SJCRH30 (cell line): ENCODE measurements around the gene TRABD2B. TPM values are rescaled to one million over a fixed set of nuclear protein-coding genes. Genes with fewer than 3 reads are reported as not detected.

Experiments
- DNase-seq, 2 experiments: peaks; one replicate each; pipeline ENCODE4 v3.0.0-alpha.2; 2015 to 2020
- H3K27ac ChIP-seq: fragments of 250-450 bp; sonication (Bioruptor Pico); 2 replicates; pipeline ENCODE4 v1.5.1; 2020; ENCODE audit warnings: mild to moderate bottlenecking, moderate library complexity
- H3K27me3 ChIP-seq: fragments of 250-450 bp; sonication (Bioruptor Pico); 2 replicates; pipeline ENCODE4 v1.5.1; 2020; ENCODE audit warnings: mild to moderate bottlenecking, moderate library complexity
- H3K36me3 ChIP-seq: fragments of 250-450 bp; sonication (Bioruptor Pico); 2 replicates; pipeline ENCODE4 v1.5.1; 2020; ENCODE audit warnings: mild to moderate bottlenecking, moderate library complexity
- H3K4me1 ChIP-seq: fragments of 250-450 bp; sonication (Bioruptor Pico); 2 replicates; pipeline ENCODE4 v1.5.1; 2020; ENCODE audit warnings: mild to moderate bottlenecking, moderate library complexity
- H3K4me3 ChIP-seq: fragments of 250-450 bp; sonication (Bioruptor Pico); 2 replicates; pipeline ENCODE4 v1.5.1; 2020; ENCODE audit warnings: mild to moderate bottlenecking, moderate library complexity
- H3K9me3 ChIP-seq: fragments of 250-450 bp; sonication (Bioruptor Pico); replicated peaks from 2 replicates; pipeline ENCODE4 v1.5.1; 2020; ENCODE audit warnings: mild to moderate bottlenecking, moderate library complexity
- total RNA-seq: library from RNA; depleted of rRNA; stranded (reverse); fragments of >200 nt; shearing (Covaris generic); gene quantifications from 2 replicates; pipeline ENCODE4 v1.2.3, GENCODE V29; 2014

Gene TRABD2B
- total RNA-seq, 1 experiment from 2014 or later = 1.1 TPM

DNA sequence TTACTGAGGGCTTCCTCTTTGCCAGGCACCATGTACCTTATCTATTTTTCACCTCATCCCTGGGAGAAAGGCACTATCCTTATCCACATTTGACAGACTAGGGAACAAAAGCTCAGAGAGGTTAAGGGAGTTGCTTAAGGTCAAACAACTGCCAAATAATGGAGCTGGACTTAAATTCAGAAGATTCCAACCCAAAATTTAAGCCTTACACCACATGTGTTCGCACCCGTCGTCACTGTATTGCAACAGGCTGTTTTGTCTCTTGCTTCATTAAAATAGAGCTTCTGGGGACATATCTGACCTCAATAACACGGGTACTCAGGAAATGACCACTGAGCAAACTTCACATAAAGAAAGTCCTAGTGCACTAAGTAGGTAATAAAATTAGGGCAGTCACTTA lies 62.0 kb downstream of the TRABD2B start:
- Histone ChIP-seq H3K4me1 (peaks cover 4% of the 10 kb centered on the region; the same call in 1 of the 2 replicates), H3K27me3 (no peaks in the 10 kb centered on the region), H3K4me3 (no peak overlapping the region), H3K36me3 (no peaks in the 10 kb centered on the region), H3K27ac (no peak overlapping the region), H3K9me3 (no peaks in the 10 kb centered on the region; the same call in 1 of the 2 replicates)
- DNase-seq = no peak

DNA sequence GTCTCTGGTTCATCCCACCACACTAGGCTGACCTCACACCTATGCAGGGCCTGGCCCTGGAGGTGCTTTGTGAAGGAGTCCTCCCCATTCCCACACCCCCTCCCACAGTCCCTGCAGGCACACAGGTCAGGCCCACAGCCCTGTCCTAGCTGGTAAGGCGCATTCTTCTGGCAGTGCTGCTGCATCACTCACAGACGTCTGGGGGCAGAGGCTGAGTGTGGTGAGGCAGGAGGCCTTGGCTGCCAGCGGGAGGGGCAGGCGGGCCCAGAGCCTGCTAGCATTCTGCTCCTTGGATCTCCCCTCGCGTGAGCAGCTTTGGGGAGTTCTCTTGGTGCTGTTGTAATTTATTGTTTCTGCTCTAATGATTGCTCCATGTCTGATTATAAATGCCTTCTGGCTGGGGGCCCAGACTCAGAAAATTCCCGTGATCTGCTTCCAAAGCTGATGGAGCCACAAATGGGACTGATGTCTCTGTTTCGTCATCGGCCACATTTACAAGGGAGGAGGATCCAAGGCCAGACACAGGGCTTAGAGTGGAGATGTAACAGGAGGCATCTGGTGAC lies 62.9 kb downstream of the TRABD2B start:
- Histone ChIP-seq H3K27ac (no peak overlapping the region), H3K4me1 (peaks cover 4% of the 10 kb centered on the region; the same call in 1 of the 2 replicates), H3K9me3 (no peaks in the 10 kb centered on the region; the same call in 1 of the 2 replicates), H3K36me3 (no peaks in the 10 kb centered on the region), H3K27me3 (no peaks in the 10 kb centered on the region), H3K4me3 (no peak overlapping the region)
- no peak for DNase-seq

DNA sequence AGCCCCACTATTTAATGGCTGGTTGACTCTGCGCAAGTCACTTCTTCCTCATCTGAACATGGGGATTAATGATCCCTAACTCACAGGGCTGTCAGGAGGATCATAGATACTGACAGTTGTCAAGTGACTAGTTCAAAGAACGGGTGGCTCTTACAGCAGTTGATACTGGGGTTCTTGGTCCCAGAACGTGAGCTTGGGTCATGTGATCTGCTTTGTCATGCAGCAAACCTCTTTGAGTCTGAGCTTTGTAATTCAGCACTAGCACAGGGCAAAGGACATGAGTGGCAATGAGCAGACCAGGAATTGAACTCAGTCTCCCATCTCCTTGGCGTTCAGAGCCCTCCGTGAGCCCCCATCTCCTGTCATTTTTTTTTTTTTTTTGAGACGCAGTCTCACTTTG lies 64.4 kb downstream of the TRABD2B start:
- H3K4me1 ChIP-seq = peaks cover 4% of the 10 kb centered on the region; the same call in 1 of the 2 replicates
- H3K36me3 ChIP-seq = no peaks in the 10 kb centered on the region
- no peaks in the 10 kb centered on the region for H3K27me3 ChIP-seq
- H3K9me3 ChIP-seq = no peaks in the 10 kb centered on the region; the same call in 1 of the 2 replicates
- no peak overlapping the region for H3K4me3 ChIP-seq
- H3K27ac ChIP-seq = no peak overlapping the region
- no peak for DNase-seq

DNA sequence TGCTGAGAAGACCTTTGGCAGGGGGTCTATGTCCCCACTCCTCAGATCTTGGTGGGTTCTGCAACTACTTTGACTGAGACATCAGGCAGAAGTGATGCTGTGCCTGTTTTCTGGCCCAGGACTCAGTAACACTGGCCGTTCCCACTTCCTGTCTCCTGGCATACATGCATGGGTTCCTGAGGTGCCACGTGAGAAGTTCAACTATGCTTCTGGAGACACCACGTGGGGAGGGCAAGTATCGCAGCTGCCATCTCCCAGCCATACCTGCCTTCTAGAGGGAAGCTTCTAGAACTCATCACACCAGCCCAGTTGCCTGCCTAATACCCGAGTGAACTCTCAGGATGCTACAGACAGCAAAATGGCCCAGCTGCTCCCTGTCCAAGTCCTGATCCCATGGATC lies 65.8 kb downstream of the TRABD2B start:
- Histone ChIP-seq H3K27me3 (no peaks in the 10 kb centered on the region), H3K4me1 (peaks cover 4% of the 10 kb centered on the region; the same call in 1 of the 2 replicates), H3K9me3 (no peaks in the 10 kb centered on the region; the same call in 1 of the 2 replicates), H3K4me3 (no peak overlapping the region), H3K27ac (no peak overlapping the region), H3K36me3 (no peaks in the 10 kb centered on the region)
- DNase-seq = peak; percentile 33 to 53

DNA sequence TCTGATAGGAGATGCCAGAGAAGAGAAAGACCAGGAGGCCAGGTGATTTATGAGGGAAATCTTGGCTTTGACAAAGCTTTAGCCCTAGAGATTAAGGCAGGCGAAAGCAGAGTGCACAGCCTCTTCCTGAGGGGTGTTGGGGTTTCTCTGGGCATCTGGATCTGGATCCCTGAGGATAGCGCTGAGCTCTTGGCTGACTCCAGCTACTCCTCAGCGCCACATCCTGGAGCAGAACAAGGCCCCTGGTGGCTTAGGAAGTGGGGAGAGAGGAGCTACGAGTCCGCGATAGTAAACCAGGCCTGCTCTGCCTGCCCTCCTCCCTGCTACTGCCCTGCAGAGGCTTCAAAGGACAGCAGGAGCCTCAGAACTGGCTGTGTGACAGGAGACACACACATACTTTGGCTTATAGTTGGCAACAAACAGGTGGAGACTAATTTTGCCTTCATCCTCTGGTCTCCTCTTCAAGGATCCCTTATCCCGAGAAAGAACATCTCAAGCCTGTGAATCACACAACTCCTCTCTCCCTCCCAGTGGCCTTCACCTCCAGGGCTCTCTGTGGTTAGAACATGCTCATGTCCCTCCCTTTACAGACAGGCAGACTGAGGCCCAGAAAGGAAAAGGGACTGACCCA lies 66.9 kb downstream of the TRABD2B start:
- no peak for DNase-seq
- peaks cover 4% of the 10 kb centered on the region; the same call in 1 of the 2 replicates for H3K4me1 ChIP-seq
- no peak overlapping the region for H3K4me3 ChIP-seq
- H3K27me3 ChIP-seq = no peaks in the 10 kb centered on the region
- H3K36me3 ChIP-seq = no peaks in the 10 kb centered on the region
- no peak overlapping the region for H3K27ac ChIP-seq
- no peaks in the 10 kb centered on the region; the same call in 1 of the 2 replicates for H3K9me3 ChIP-seq

DNA sequence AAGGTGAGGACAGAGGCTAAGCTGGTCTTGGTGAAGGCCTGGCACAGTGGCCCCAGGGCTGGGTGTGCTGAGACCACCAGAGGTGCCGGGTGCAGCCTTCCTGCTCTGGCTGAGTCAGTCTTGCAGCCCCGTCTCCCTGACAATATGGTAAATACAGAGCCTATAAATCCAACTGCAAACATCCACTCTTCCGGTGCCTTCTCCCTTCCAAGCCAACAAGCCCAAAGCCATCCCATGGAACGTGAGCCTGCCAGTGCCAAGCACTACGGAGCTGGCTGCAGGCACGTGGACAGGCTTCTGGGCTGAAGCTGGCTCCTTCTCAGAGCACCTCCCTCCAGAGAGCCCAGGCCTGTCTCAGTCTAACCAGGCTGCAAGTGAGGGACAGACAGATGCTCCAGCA lies 70.0 kb downstream of the TRABD2B start:
- peaks cover 9% of the 10 kb centered on the region; the same call in 1 of the 2 replicates for H3K4me1 ChIP-seq
- no peak overlapping the region for H3K27ac ChIP-seq
- no peak overlapping the region for H3K4me3 ChIP-seq
- no peak for DNase-seq
- H3K36me3 ChIP-seq = no peaks in the 10 kb centered on the region
- no peaks in the 10 kb centered on the region; the same call in 1 of the 2 replicates for H3K9me3 ChIP-seq
- H3K27me3 ChIP-seq = no peaks in the 10 kb centered on the region

DNA sequence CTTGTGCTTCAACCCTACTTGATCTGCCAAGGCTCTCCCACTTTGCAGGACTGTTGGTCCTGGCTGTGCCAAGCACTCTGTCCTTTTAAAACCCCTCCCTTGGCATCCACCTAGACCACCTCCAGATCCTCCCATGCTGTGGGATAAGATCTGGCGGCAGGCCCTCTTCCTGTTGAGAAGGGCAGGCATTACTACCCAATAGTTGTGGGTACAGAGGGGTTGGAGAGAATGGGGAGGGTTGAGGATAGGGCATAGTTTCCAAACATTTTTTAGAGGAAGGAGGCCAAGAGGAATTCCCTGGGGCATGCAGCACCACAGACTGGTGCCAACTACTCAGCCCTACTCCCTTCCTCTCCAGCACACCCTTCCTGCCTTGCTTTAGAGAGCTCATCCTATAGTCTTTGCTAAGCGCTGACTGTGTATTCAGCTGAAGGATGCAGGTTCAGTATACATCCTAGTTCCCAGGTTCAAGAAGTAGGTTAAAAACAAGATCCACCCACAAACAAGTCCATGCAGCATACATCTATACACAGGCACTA lies 70.7 kb downstream of the TRABD2B start:
- H3K27me3 ChIP-seq = no peaks in the 10 kb centered on the region
- no peak overlapping the region for H3K27ac ChIP-seq
- no peak for DNase-seq
- no peaks in the 10 kb centered on the region for H3K9me3 ChIP-seq
- no peak overlapping the region for H3K4me3 ChIP-seq
- no peaks in the 10 kb centered on the region for H3K36me3 ChIP-seq
- peaks cover 5% of the 10 kb centered on the region; the same call in 1 of the 2 replicates for H3K4me1 ChIP-seq

DNA sequence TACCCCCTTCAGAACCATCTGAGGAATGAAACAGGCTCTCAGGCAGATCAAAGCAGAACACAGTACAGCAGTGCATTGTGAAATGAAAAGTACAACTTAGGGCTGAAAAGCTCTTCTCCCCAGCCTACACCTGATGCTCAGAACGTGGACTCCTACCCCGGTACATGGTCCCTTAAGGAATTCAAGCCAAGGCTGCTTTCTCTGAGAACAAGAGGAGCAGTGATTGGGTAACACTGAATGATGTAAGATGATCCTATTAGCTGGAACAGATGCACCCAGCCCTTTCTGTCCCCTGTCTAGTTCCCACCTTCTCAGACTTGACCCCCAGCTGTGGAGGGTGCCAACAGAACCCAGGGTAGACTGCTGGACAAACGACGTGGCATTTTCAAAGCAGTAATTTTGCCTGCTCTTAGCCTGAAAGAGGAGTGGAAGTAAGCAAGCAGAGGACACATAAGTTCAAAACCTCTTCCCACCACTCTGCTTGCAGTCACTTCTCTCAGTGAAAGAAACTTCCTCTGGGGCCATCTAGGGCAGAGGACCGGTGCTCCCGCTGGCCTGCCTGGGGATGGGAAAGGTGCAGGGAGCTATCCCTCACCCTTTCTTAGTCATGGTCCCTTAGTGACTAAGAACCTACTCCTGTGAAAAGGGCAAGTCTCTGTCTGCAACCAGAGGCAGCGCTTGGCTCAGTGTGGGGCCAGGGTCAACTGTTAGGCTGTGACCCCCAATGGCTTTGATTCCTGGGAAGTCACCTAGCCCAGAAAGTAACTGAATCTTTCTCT lies 72.7 kb downstream of the TRABD2B start:
- peak in 1 of 2 experiments; percentile 57 for DNase-seq
- Histone ChIP-seq H3K36me3 (no peaks in the 10 kb centered on the region), H3K9me3 (no peaks in the 10 kb centered on the region), H3K27ac (no peak overlapping the region), H3K27me3 (no peaks in the 10 kb centered on the region), H3K4me1 (peaks cover 5% of the 10 kb centered on the region; the same call in 1 of the 2 replicates), H3K4me3 (no peak overlapping the region)

DNA sequence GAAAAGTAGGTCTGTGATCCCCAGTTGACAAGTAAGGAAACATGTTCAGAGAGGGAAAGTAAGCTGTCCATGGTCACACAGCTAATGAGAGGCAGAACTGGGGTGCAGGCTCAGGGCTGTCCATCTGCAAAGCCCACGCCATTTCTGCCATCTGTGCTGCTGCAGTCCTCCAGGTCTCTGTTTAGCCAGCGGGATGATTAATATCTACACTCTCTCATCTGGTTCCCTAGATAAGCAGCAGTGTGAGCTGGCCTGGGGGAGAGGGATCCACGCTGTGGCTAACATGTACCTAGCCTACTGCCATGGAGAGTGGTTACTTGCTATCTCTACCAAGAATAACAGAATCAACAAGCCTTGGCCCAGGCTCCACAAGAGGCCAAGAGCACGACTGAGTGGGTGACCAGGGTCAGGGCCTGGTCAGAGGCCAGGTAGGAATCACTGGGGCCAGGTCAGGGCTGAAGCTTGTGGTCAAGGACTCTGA lies 75.2 kb downstream of the TRABD2B start:
- Histone ChIP-seq H3K9me3 (no peaks in the 10 kb centered on the region), H3K4me3 (no peak overlapping the region), H3K27me3 (no peaks in the 10 kb centered on the region), H3K27ac (no peak overlapping the region), H3K4me1 (peaks cover 10% of the 10 kb centered on the region; the same call in 1 of the 2 replicates), H3K36me3 (no peaks in the 10 kb centered on the region)
- DNase-seq = no peak

DNA sequence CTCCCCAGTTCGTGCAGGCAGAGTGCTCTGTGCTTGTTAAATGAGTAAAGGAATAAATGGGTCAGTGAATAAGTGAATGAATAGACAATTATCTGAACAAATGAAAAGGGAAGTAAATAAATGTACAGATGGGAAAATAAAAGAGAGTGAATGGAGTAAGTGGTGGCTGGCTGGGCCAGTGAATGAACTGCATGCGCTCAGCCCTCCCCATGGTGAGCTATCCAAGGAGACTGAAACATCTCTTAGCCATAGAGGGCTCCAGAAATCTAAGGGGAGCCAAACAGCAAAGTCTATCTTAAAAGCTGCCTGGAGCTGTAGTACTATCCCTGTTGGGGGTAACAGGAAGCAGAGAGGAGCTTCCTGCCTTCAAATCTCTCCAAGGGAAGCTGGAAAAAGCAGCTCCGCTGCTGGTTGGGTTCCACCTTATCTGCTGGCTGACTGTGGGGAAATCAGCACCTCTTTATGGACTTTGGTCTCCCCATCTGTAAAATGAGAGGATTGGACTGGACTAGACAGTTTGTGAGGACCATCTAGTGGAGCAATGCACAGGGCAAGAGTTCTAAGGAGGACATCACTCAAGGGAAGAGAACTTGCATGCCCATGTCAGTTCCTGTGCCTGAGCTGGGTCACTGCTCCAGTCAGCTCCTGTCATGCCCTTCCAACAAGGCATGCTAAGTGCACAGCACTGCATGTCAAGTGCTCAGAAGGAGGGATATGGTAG lies 77.9 kb downstream of the TRABD2B start:
- Histone ChIP-seq H3K36me3 (no peaks in the 10 kb centered on the region), H3K27me3 (no peaks in the 10 kb centered on the region), H3K27ac (no peak overlapping the region), H3K4me3 (no peak overlapping the region), H3K9me3 (no peaks in the 10 kb centered on the region), H3K4me1 (peaks cover 15% of the 10 kb centered on the region; the same call in 1 of the 2 replicates)
- DNase-seq = no peak

DNA sequence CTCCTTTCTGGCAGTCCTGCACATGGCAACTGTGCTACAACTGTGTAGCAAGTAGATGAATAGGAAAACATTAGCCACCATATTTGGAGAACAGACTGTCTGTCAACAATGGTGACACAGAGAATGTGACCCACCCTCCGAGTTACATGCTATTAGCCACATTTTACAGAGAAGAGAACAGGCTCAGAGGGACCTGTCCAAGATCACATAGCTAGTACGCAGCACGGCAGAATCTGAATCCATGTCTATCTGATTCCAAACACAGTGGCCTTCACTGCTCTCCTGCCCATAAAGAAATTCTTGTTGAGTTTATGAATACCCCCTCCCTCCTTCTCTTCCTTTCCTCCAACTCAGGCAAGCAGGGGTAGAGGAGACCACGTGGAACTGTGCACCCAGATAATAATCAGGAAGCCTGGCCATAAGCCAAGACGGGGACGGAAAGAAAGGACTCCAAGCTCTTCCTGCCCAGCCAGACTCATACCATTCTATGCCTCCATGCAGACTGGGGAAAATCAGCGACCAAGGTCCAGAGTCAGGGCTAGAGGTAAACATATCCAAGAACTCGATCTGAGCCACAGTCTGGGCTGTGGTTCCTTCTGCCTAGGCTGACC lies 78.8 kb downstream of the TRABD2B start:
- Histone ChIP-seq H3K4me3 (no peak overlapping the region), H3K27me3 (no peaks in the 10 kb centered on the region), H3K36me3 (no peaks in the 10 kb centered on the region), H3K9me3 (no peaks in the 10 kb centered on the region), H3K27ac (no peak overlapping the region), H3K4me1 (peaks cover 12% of the 10 kb centered on the region; the same call in 1 of the 2 replicates)
- DNase-seq = peak in 1 of 2 experiments; percentile 46

DNA sequence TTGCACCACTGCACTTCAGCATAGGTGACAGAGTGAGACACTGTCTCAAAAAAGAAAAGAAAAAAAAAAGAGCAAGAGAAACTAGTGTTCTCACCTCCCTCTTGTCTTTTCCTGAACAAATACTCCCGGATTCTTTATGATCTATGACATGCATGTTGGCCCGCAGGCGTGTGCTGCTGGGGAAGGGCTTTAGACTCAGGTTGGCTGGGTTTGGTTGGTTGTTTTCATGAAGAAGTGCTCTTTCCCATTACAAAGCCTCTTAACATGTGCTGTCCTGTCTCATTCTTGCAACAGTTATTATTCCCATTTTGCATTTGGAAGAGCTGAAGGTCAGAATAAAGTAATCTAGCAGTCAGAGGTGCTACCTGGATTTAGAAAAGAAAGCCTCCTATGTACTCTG lies 79.5 kb downstream of the TRABD2B start:
- no peak overlapping the region for H3K27ac ChIP-seq
- H3K4me1 ChIP-seq = peaks cover 12% of the 10 kb centered on the region; the same call in 1 of the 2 replicates
- no peaks in the 10 kb centered on the region for H3K9me3 ChIP-seq
- H3K27me3 ChIP-seq = no peaks in the 10 kb centered on the region
- H3K4me3 ChIP-seq = no peak overlapping the region
- no peak for DNase-seq
- H3K36me3 ChIP-seq = no peaks in the 10 kb centered on the region

DNA sequence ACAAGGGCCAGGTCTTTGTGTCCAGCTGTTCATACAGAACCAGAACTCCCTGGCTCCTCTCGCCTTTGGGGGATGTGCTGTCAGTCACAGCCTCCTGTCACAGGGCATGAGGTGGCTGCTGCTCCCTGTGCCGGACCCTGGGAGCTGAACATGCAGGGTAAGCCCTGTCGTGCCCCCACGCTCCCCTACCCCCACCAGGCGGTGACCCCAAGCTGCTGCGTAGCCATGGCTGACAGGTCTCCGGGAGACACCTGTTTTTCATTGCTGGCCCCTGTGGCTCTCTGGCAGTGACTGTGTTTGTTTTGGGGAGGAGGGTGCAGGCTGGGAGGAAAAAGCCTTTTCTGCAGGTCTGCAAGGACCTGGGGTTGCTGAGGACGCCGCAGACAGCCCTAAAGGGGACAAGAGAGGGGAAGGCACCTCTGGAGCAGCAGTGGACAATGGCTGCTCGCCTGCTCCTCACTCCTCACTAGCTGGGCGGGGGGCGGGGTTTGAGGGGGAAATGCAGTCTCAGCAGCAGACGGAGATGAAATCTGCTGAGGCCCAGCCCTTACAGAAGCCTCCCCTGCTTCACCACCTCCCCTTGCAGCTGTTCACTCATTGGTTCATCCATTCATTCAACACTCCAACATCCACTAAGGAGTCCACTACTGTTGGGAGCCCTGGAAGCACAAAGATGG lies 81.4 kb downstream of the TRABD2B start:
- H3K36me3 ChIP-seq = no peaks in the 10 kb centered on the region
- peak; percentile 62 to 82 for DNase-seq
- no peak overlapping the region for H3K27ac ChIP-seq
- no peaks in the 10 kb centered on the region for H3K27me3 ChIP-seq
- peaks cover 12% of the 10 kb centered on the region; the same call in 1 of the 2 replicates for H3K4me1 ChIP-seq
- no peak overlapping the region for H3K4me3 ChIP-seq
- no peaks in the 10 kb centered on the region for H3K9me3 ChIP-seq
